Lung microvascular endothelial cell (primary cell): ENCODE results near the gene ZNF280A. TPM values are rescaled to one million over a fixed set of nuclear protein-coding genes. Genes with fewer than 3 reads are reported as not detected.
"Not testable (repeated sequence)": the region's sequence is repeated elsewhere in the genome, so short reads cannot be mapped to it uniquely, and the experiment has no call there.

Source experiments
- DNase-seq, 2 donors: peaks; one replicate each; pipeline versions ENCODE4 v3.0.0 to v3.0.0-alpha.2; 2010; ENCODE audit warnings: low read depth in 2 of 2
- total RNA-seq: library from RNA; depleted of rRNA; stranded (reverse); fragments of >200 nt; gene quantifications from 2 replicates; pipeline ENCODE4 v1.2.1, GENCODE V29; 2014

The ZNF280A gene
- total RNA-seq, 1 donor from 2014 or later = not detected

DNA sequence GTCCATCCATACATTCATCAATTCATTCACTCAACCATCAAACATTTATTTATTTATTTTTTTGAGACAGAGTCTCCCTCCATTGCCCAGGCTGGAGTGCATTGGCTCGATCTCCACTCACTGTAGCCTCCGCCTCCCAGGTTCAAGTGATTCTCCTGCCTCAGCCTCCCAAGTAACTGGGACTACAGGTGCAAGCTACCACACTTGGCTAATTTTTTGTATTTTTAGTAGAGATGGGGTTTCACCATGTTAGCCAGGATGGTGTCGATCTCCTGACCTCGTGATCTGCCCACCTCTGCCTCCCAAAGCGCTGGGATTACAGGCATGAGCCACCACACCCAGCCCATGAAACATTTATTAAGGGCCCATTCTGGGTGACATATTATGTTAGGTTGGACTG is 49.0 kb downstream of the ZNF280A start:
- not testable (repeated sequence) for DNase-seq

DNA sequence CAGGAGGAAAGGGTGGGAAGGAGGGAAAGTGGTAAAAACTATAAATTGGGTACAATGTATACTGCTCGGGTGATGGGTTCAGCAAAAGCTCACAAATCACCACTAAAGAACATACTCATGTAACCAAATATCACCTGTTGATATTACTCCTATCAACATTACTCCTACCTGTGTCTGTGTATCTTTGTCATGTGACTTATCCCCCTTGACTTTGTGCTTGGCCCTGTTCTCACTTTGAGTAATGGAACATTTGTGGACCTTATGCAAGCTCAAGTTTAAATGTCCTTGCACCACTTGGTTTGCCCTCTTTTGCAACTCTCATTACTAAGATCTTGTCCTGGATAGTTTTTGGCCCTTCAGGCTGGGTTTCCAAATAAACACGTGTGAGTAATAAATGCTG is 50.5 kb downstream of the ZNF280A start:
- no peak for DNase-seq

DNA sequence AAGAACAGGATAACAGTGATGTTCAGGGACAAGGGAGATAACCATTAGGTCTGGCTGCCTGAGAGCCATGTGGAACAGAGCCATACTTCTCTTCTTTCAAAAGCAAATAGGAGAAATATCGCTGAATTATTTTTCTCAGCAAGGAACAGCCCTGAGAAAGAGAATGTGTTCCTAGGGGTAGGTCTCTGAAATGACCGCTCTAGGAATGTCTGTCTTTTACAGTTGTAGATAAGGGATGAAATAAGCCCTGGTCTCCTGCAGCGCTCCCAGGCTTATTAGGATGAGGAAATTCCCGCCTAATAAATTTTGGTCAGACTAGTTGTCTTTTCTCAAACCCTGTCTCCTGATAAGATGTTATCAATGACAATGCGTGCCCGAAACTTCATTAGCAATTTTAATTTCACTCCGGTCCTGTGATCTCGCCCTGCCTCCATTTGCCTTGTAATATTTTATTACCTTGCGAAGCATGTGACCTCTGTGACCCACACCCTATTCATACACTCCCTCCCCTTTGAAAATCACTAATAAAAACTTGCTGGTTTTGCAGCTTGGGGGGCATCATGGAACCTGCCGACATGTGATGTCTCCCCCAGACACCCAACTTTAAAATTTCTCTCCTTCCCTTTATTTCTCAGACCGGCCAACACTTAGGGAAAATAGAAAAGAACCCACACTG is 51.1 kb downstream of the ZNF280A start:
- DNase-seq = not testable (repeated sequence)

DNA sequence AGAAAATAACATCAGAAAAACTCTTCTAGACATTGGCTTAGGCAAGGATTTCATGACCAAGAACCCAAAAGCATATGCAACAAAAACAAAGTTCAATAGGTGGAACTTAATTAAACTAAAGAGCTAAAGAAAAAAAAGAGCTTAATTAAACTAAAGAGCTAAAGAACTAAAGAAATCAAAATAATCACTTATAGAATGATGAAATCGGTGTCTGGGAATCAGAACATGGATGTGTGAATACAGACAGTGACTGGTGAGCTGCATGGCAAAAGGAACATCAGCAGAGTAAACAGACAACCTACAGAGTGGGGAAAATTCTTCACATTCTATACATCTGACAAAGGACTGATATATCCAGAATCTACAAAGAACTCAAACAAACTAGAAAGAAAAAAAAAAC is 53.0 kb downstream of the ZNF280A start:
- DNase-seq = no peak

DNA sequence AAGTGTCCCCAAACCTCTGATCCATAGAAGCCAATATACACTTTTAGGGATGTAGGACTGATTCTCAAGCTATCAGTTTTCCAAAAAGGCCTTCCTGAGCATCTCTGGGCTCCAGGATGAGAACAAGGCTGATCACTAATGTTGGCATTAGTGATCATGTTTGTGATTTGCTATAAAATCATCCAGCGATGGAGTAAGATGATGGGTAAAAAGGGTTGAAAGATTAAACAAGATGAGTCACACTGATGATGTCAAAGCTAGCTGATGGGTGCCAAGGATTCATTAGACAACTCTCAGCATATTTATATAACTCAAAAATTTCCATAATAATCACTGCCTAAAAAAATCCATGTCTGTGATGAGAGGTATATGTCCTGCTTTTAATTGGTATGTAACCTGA is 54.3 kb downstream of the ZNF280A start:
- no peak for DNase-seq

DNA sequence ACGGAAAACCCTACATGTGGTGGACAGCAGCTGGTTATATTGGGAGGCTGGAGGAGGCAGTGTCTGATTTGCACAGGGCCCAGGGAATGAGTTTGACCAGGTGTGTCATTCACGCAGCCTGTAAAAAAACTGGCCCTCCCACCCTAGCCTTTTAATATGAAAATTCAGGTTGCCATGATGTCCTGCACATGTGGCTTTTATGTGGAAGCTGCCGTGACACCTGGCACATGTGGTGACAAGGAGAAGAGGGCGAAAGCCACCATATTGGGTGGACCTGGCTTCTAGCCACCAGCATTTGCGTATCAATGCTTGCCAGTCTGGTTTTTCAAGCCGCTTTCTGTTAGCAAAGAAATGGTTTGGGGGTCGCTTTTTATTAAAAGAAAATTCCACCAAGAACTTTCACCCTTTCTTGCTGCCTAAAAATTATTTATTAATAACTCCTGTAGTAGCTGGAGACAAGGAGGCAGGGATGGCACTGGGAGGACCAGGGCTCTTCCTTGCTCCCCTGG is 54.9 kb downstream of the ZNF280A start:
- no peak for DNase-seq

DNA sequence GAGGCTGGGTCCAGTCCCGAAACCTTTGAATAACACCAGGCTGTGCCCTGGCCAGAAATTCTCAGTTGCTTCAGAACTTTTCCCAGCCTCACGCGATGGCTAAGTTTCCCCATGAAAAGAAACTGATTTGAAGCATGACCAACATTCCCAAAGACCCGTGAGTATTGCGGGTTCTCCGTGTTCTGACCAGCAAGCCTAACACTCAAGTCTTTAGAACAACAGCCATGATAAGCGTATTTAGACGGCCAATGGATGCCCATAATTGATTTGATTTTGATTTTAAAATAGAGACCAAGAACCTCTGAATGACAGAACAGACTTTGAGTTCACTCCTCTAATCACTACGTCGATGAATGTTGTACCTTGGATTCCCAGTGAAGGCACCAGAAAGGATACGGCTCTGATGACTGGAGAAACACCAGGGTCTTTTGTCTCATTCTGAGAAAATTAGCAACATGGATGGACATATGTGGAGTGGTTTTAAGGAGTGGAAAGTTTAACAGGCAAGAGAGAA is 55.5 kb downstream of the ZNF280A start:
- no peak for DNase-seq

DNA sequence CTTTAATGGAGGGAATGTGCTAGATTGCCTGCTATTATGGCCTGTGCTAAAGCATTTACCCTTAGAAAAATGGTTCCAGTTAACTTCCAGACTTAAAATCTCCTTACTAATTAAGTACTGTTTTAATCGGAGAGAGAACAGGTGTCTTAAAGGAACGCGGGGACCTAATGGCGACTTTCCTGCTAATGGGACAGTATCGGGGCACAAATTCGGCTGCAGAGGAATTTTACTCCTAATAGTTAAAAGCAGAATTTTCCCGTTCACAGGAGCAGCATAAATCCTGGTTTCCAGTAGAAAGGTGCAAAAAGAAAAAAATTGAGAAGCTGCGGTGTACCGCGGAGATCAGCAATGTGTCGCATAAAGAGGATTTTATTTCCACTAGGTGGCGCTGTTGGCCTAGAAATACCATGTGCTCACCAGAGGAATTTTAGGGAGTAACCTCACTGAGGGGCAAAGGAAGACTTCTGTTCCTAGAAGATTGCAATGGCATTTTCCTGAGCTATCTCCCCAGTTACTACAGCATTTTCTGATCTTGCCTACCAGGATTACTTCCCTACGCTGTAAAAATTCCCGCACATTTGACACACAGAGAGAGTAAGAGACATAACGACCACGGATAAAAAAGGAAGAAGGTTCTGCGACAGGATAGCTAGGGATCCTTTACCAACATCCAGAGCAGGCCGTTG is 56.1 kb downstream of the ZNF280A start:
- peak; percentile 58 to 72 for DNase-seq

Other genes starting within 250 kb of the ZNF280A start
- gene ZNF280B, start 11.5 kb downstream of the ZNF280A start, total RNA-seq = 0.20 and 0.22 TPM in 2 replicates
- gene PRAME, start 39.0 kb upstream of the ZNF280A start, total RNA-seq = not detected in 2 replicates
- gene GGTLC2, start 124.3 kb upstream of the ZNF280A start, total RNA-seq = not detected in 2 replicates